ENCODE data around the gene P2RX5. TPM values are rescaled to one million over a fixed set of nuclear protein-coding genes. Genes with fewer than 3 reads are reported as not detected.
"Not testable (repeated sequence)": the region's sequence is repeated elsewhere in the genome, so short reads cannot be mapped to it uniquely, and the experiment has no call there.

The P2RX5 gene
- total RNA-seq, 1 donor from 2014 or later, result 6.0 TPM

- no peaks in the 10 kb centered on the region for H3K36me3 ChIP-seq (ENCODE audit: control insufficient read depth, insufficient read depth, low read length)
- DNase-seq (ENCODE audit: low read depth), result no peak
- H3K27me3 ChIP-seq (ENCODE audit: control insufficient read depth, insufficient read depth, low read length), result no peaks in the 10 kb centered on the region
- no peak overlapping the region for H3K4me3 ChIP-seq (ENCODE audit: low read depth, low read length)
- TF ChIP-seq CTCF (IDR thresholded peaks at IDR 0.05; ENCODE audit: insufficient read depth, low read length, poor library complexity, severe bottlenecking), result no peak
Measured at GRCh38 chr17:3704931-3705717, 9.2 kb upstream of the P2RX5 start.

GRCh38 chr17:3702041-3702539, 6.1 kb upstream of the P2RX5 start:
- H3K36me3 ChIP-seq (ENCODE audit: control insufficient read depth, insufficient read depth, low read length), result not testable (repeated sequence)

GRCh38 chr17:3699951-3700350, 4.0 kb upstream of the P2RX5 start:
- H3K36me3 ChIP-seq (ENCODE audit: control insufficient read depth, insufficient read depth, low read length), result no peaks in the 10 kb centered on the region
- no peak overlapping the region for H3K4me3 ChIP-seq (ENCODE audit: low read depth, low read length)
- peaks cover 3% of the 10 kb centered on the region for H3K27me3 ChIP-seq (ENCODE audit: control insufficient read depth, insufficient read depth, low read length)
- no peak for DNase-seq (ENCODE audit: low read depth)
- TF ChIP-seq CTCF (IDR thresholded peaks at IDR 0.05; ENCODE audit: insufficient read depth, low read length, poor library complexity, severe bottlenecking), result no peak

More at GRCh38 chr17:3702041-3702539, 6.1 kb upstream of the P2RX5 start:
- not testable (repeated sequence) for H3K4me3 ChIP-seq (ENCODE audit: low read depth, low read length); H3K27me3 ChIP-seq (ENCODE audit: control insufficient read depth, insufficient read depth, low read length); DNase-seq (ENCODE audit: low read depth)

GRCh38 chr17:3698139-3698538, 2.2 kb upstream of the P2RX5 start:
- DNase-seq (ENCODE audit: low read depth), result no peak
- no peak overlapping the region for H3K4me3 ChIP-seq (ENCODE audit: low read depth, low read length)
- peaks cover 3% of the 10 kb centered on the region for H3K27me3 ChIP-seq (ENCODE audit: control insufficient read depth, insufficient read depth, low read length)

GRCh38 chr17:3697103-3697476, 1.1 kb upstream of the P2RX5 start:
- TF ChIP-seq CTCF (IDR thresholded peaks at IDR 0.05; ENCODE audit: insufficient read depth, low read length, poor library complexity, severe bottlenecking), result no peak
- Histone ChIP-seq H3K4me3 (ENCODE audit: low read depth, low read length) (no peak overlapping the region), H3K36me3 (ENCODE audit: control insufficient read depth, insufficient read depth, low read length) (no peaks in the 10 kb centered on the region), H3K27me3 (ENCODE audit: control insufficient read depth, insufficient read depth, low read length) (peaks cover 3% of the 10 kb centered on the region)
- no peak for DNase-seq (ENCODE audit: low read depth)

More at GRCh38 chr17:3698139-3698538, 2.2 kb upstream of the P2RX5 start:
- H3K36me3 ChIP-seq (ENCODE audit: control insufficient read depth, insufficient read depth, low read length), result no peaks in the 10 kb centered on the region
- TF ChIP-seq CTCF (IDR thresholded peaks at IDR 0.05; ENCODE audit: insufficient read depth, low read length, poor library complexity, severe bottlenecking), result no peak

- no peak for DNase-seq (ENCODE audit: low read depth)
- no peak for TF ChIP-seq CTCF (IDR thresholded peaks at IDR 0.05; ENCODE audit: insufficient read depth, low read length, poor library complexity, severe bottlenecking)
- H3K27me3 ChIP-seq (ENCODE audit: control insufficient read depth, insufficient read depth, low read length), result peaks cover 3% of the 10 kb centered on the region
- H3K4me3 ChIP-seq (ENCODE audit: low read depth, low read length), result peak overlapping the region; percentile 30
- H3K36me3 ChIP-seq (ENCODE audit: control insufficient read depth, insufficient read depth, low read length), result no peaks in the 10 kb centered on the region
Measured at GRCh38 chr17:3695129-3695722, 729 bp downstream of the P2RX5 start.
